HepG2 (cell line): Measurements from ENCODE around the gene TAS2R30. TPM values are rescaled to one million over a fixed set of nuclear protein-coding genes. Genes with fewer than 3 reads are reported as not detected.

Experiments used
- FOXA1 ChIP-seq, 2 experiments: fragments of 450-650 bp in 1 of 2; sonication (generic) in 1 of 2; formaldehyde crosslinking in 1 of 2; IDR thresholded peaks; 2 replicates each; pipeline versions ENCODE4 v1.4.0 to v1.6.1; 2016 to 2020; ENCODE audit warnings: missing genetic modification reagents in 1 of 2
- KLF9 ChIP-seq: IDR thresholded peaks from 2 replicates; pipeline ENCODE4 v1.6.1; 2016; ENCODE audit warnings: low read depth
- MAZ ChIP-seq, 2 experiments: sonication (generic) in 1 of 2; formaldehyde crosslinking in 1 of 2; IDR thresholded peaks; 2 replicates each; pipeline versions ENCODE4 v1.5.0 to v1.6.1; 2012 to 2020; ENCODE audit warnings: low read depth in 2 of 2, mild to moderate bottlenecking in 2 of 2, borderline replicate concordance in 1 of 2, improper control_type of control experiment in 1 of 2, low read length in 1 of 2, missing genetic modification reagents in 1 of 2, moderate library complexity in 1 of 2
- NCOA5 ChIP-seq: sonication (generic); formaldehyde crosslinking; IDR thresholded peaks from 2 replicates; pipeline ENCODE4 v1.4.0; 2020; ENCODE audit warnings: missing genetic modification reagents
- PLSCR1 ChIP-seq: sonication (generic); formaldehyde crosslinking; IDR thresholded peaks from 2 replicates; pipeline ENCODE4 v1.5.0; 2020; ENCODE audit warnings: missing genetic modification reagents, mild to moderate bottlenecking, borderline replicate concordance
- SRF ChIP-seq: IDR thresholded peaks from 2 replicates; pipeline ENCODE4 v1.6.1; 2011; ENCODE audit warnings: mild to moderate bottlenecking, low read depth, low read length, moderate library complexity
- U2AF2 ChIP-seq: fragments of 200-400 bp; formaldehyde crosslinking; IDR thresholded peaks from 2 replicates; pipeline ENCODE4 v1.6.1; 2017; ENCODE audit warnings: low read depth, mild to moderate bottlenecking, low read length
- ZNF296 ChIP-seq: sonication (generic); formaldehyde crosslinking; conservative IDR thresholded peaks from 2 replicates; pipeline ENCODE4 v1.5.0; 2020; ENCODE audit warnings: mild to moderate bottlenecking, missing genetic modification reagents
- ZNF367 ChIP-seq: sonication (generic); formaldehyde crosslinking; IDR thresholded peaks from 2 replicates; pipeline ENCODE4 v1.4.0; 2020; ENCODE audit warnings: missing genetic modification reagents, borderline replicate concordance
- ZNF460 ChIP-seq: sonication (generic); formaldehyde crosslinking; IDR thresholded peaks from 2 replicates; pipeline ENCODE4 v1.5.1; 2020; ENCODE audit warnings: missing genetic modification reagents, mild to moderate bottlenecking, borderline replicate concordance
- ZNF557 ChIP-seq: sonication (generic); formaldehyde crosslinking; IDR thresholded peaks from 2 replicates; pipeline ENCODE4 v1.4.0; 2020; ENCODE audit warnings: missing genetic modification reagents
- ZNF609 ChIP-seq: sonication (generic); formaldehyde crosslinking; IDR thresholded peaks from 2 replicates; pipeline ENCODE4 v1.4.0; 2020; ENCODE audit warnings: mild to moderate bottlenecking, missing genetic modification reagents, borderline replicate concordance
- ZNF652 ChIP-seq: IDR thresholded peaks from 2 replicates; pipeline ENCODE4 v1.6.1; 2016; ENCODE audit warnings: low read depth, borderline replicate concordance
- polyA plus RNA-seq, 8 experiments: library from polyadenylated mRNA; depleted of rRNA in 3 of 8; stranded (reverse) in 7 of 8; unstranded in 1 of 8; fragments of >200 nt; fragmentation: Illumina TruSeq in 4 of 8; extraction: Trizol in 4 of 8; gene quantifications; 2 replicates each; pipeline versions ENCODE4 v1.2.1 to v1.2.3, GENCODE V29; 2011 to 2016; ENCODE audit warnings: low read depth in 4 of 8, missing spikeins in 1 of 8, mixed read lengths in 1 of 8; ENCODE audit not compliant: insufficient read depth in 1 of 8
- total RNA-seq, 5 experiments: library from RNA; depleted of rRNA; stranded (reverse); fragments of >200 nt; fragmentation: Illumina TruSeq; extraction: Trizol; gene quantifications; 2 replicates each; pipeline ENCODE4 v1.2.3, GENCODE V29; 2016; ENCODE audit warnings: low read depth in 1 of 5
- TF ChIP-seq, protein P1 (sequence below): sonication (generic); formaldehyde crosslinking; IDR thresholded peaks from 2 replicates; pipeline ENCODE4 v1.4.0; 2020; ENCODE audit warnings: missing genetic modification reagents, borderline replicate concordance
- TF ChIP-seq, protein P2 (sequence below): IDR thresholded peaks from 2 replicates; pipeline ENCODE4 v1.6.1; 2016; ENCODE audit warnings: missing compliant biosample characterization, missing genetic modification reagents, borderline replicate concordance

The TAS2R30 gene
- total and polyA plus RNA-seq, 2 of the 13 experiments (the other 11 are each of a cell fraction or from before 2014, with no cell fraction given), result 0.42 to 5.2 TPM

DNA sequence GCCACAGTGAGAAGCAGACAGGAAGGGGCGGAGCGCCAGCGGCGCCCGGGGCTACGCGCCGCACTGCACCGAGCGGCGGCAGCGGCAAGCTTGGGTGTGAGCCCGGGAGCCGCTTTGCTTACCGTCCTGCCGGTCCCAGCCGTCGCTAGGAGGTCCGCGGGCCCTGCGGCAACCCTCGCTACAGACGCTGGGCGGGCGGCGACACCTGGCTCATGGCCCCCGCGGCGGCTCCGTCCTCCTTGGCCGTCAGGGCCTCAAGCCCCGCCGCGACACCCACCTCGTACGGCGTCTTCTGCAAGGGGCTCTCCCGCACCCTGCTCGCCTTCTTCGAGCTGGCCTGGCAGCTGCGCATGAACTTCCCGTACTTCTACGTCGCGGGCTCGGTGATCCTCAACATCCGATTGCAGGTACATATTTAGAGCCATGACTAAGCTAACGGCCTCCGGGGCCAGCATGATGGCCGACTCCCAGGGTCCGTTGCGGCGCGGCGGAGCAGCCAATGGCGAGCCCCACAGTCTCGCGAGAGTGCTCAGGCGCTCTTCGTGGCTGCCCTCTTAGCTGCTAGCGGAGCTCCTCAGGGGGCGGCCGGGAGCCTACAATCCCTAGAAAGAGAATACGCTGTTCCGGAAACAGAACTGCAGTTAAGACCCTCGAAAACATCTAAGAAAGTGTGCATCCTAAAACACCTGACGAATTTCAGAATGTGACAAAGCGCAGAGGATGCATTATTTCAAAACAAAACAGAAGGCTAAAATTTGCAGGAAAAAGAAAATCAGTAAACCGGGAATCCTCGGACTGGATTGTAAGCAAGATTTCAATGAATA is 36.9 kb upstream of the TAS2R30 start, which contains the start of gene SMIM10L1 (continued):
- TF ChIP-seq PLSCR1 (CRISPR knock-in tag), result no peak
- 0 out of 2 replicates have a peak, but pooled peaks have one; percentile 45 for TF ChIP-seq ZNF296 (CRISPR knock-in tag)
- 0 out of 2 replicates have a peak, but pooled peaks have one; percentile 22 for TF ChIP-seq KLF9 (CRISPR knock-in tag)
- TF ChIP-seq, protein P1, sequence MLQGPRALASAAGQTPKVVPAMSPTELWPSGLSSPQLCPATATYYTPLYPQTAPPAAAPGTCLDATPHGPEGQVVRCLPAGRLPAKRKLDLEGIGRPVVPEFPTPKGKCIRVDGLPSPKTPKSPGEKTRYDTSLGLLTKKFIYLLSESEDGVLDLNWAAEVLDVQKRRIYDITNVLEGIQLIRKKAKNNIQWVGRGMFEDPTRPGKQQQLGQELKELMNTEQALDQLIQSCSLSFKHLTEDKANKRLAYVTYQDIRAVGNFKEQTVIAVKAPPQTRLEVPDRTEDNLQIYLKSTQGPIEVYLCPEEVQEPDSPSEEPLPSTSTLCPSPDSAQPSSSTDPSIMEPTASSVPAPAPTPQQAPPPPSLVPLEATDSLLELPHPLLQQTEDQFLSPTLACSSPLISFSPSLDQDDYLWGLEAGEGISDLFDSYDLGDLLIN, result no peak
- 0 out of 2 replicates have a peak, but pooled peaks have one; percentile 4 for TF ChIP-seq ZNF652
- no peak for TF ChIP-seq NCOA5 (CRISPR knock-in tag)
- no peak for TF ChIP-seq ZNF460 (CRISPR knock-in tag)
- TF ChIP-seq, protein P2, sequence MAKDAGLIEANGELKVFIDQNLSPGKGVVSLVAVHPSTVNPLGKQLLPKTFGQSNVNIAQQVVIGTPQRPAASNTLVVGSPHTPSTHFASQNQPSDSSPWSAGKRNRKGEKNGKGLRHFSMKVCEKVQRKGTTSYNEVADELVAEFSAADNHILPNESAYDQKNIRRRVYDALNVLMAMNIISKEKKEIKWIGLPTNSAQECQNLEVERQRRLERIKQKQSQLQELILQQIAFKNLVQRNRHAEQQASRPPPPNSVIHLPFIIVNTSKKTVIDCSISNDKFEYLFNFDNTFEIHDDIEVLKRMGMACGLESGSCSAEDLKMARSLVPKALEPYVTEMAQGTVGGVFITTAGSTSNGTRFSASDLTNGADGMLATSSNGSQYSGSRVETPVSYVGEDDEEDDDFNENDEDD, result 0 out of 2 replicates have a peak, but pooled peaks have one; percentile 57
- no peak for TF ChIP-seq FOXA1 (IDR thresholded peaks at IDR 0.05)
- no peak for TF ChIP-seq FOXA1 (CRISPR knock-in tag; IDR thresholded peaks at IDR 0.05)
- no peak for TF ChIP-seq ZNF609
- no peak for TF ChIP-seq MAZ (IDR thresholded peaks at IDR 0.05; ENCODE audit: borderline replicate concordance, low read depth, low read length)
- TF ChIP-seq MAZ (CRISPR knock-in tag; IDR thresholded peaks at IDR 0.05; ENCODE audit: low read depth), result peak; percentile 69
- no peak for TF ChIP-seq U2AF2
- no peak for TF ChIP-seq SRF
- TF ChIP-seq ZNF367 (CRISPR knock-in tag), result no peak
- no peak for TF ChIP-seq ZNF557 (CRISPR knock-in tag)
